ENCODE measurements around the gene SYT3. TPM values are rescaled to one million over a fixed set of nuclear protein-coding genes. Genes with fewer than 3 reads are reported as not detected.
A peak's percentile ranks its signal among the peaks of the same experiment; 100 is the strongest.

SYT3 gene
- total RNA-seq, 1 experiment from 2014 or later, result not detected

DNA sequence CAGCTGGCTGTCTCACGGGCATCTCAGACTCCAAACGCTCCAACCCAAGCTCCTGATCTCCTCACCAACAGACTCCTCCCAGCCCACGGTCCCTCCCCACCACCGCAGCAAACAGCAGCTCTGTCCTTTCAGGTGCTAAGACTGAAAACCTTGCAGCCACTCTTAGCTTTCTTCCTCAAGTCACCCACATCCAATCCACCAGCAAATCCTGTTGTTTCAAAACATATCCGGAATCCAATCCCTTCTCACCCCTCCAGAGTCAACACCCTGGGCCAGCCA, 30.4 kb upstream of the SYT3 start:
- POLR2A ChIA-PET, result interaction anchor here (0.6 kb wide), 1 partner anchor 112 kb away, joined by 7 read pairs; no protein-coding TSS in a partner anchor
- ATAC-seq, result 0 out of 2 replicates have a peak, but pooled peaks have one; percentile 45
- in situ Hi-C loops (cut with HindIII; ENCODE audit: low pct_unique_long_range_greater_than_20kb, low sequenced_read_pairs) (no loop called here), intact Hi-C loops (cut with micrococcal nuclease; ENCODE audit: unreplicated experiment) (no loop called here)
- no peak for DNase-seq (ENCODE audit: low read depth, low spot score)
- no peak overlapping the region for H3K27ac ChIP-seq (ENCODE audit: low read length)
- H3K27me3 ChIP-seq (ENCODE audit: control insufficient read depth, insufficient read depth, low read length), result no peaks in the 10 kb centered on the region
- CTCF ChIA-PET, result no interaction called here
- H3K9me3 ChIP-seq (ENCODE audit: control insufficient read depth, insufficient read depth, low read depth, low read length), result no peaks in the 10 kb centered on the region
- no peak overlapping the region for H3K4me3 ChIP-seq (ENCODE audit: low read depth in 2 of 2, low read length in 2 of 2)
- no peaks in the 10 kb centered on the region for H3K36me3 ChIP-seq (ENCODE audit: control insufficient read depth, insufficient read depth, low read length)
- H3K4me1 ChIP-seq (ENCODE audit: control insufficient read depth, insufficient read depth, low read length), result no peaks in the 10 kb centered on the region
- TF ChIP-seq, protein P1, sequence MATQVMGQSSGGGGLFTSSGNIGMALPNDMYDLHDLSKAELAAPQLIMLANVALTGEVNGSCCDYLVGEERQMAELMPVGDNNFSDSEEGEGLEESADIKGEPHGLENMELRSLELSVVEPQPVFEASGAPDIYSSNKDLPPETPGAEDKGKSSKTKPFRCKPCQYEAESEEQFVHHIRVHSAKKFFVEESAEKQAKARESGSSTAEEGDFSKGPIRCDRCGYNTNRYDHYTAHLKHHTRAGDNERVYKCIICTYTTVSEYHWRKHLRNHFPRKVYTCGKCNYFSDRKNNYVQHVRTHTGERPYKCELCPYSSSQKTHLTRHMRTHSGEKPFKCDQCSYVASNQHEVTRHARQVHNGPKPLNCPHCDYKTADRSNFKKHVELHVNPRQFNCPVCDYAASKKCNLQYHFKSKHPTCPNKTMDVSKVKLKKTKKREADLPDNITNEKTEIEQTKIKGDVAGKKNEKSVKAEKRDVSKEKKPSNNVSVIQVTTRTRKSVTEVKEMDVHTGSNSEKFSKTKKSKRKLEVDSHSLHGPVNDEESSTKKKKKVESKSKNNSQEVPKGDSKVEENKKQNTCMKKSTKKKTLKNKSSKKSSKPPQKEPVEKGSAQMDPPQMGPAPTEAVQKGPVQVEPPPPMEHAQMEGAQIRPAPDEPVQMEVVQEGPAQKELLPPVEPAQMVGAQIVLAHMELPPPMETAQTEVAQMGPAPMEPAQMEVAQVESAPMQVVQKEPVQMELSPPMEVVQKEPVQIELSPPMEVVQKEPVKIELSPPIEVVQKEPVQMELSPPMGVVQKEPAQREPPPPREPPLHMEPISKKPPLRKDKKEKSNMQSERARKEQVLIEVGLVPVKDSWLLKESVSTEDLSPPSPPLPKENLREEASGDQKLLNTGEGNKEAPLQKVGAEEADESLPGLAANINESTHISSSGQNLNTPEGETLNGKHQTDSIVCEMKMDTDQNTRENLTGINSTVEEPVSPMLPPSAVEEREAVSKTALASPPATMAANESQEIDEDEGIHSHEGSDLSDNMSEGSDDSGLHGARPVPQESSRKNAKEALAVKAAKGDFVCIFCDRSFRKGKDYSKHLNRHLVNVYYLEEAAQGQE (IDR thresholded peaks at IDR 0.05; ENCODE audit: insufficient read depth in 1 of 2, low read depth in 2 of 2, low read length in 1 of 2), result no peak
- TF ChIP-seq SIN3A (IDR thresholded peaks at IDR 0.05; ENCODE audit: borderline replicate concordance, insufficient read depth, low read depth, low read length) (no peak), POLR2AphosphoS5 (IDR thresholded peaks at IDR 0.05; ENCODE audit: low read depth, low read length) (no peak), TCF7L2 (IDR thresholded peaks at IDR 0.05; ENCODE audit: low read depth, low read length) (no peak)
- TF ChIP-seq, protein P2, sequence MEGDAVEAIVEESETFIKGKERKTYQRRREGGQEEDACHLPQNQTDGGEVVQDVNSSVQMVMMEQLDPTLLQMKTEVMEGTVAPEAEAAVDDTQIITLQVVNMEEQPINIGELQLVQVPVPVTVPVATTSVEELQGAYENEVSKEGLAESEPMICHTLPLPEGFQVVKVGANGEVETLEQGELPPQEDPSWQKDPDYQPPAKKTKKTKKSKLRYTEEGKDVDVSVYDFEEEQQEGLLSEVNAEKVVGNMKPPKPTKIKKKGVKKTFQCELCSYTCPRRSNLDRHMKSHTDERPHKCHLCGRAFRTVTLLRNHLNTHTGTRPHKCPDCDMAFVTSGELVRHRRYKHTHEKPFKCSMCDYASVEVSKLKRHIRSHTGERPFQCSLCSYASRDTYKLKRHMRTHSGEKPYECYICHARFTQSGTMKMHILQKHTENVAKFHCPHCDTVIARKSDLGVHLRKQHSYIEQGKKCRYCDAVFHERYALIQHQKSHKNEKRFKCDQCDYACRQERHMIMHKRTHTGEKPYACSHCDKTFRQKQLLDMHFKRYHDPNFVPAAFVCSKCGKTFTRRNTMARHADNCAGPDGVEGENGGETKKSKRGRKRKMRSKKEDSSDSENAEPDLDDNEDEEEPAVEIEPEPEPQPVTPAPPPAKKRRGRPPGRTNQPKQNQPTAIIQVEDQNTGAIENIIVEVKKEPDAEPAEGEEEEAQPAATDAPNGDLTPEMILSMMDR (IDR thresholded peaks at IDR 0.05), result no peak
- BruUV-seq (replicated peaks), result no TSS peak

DNA sequence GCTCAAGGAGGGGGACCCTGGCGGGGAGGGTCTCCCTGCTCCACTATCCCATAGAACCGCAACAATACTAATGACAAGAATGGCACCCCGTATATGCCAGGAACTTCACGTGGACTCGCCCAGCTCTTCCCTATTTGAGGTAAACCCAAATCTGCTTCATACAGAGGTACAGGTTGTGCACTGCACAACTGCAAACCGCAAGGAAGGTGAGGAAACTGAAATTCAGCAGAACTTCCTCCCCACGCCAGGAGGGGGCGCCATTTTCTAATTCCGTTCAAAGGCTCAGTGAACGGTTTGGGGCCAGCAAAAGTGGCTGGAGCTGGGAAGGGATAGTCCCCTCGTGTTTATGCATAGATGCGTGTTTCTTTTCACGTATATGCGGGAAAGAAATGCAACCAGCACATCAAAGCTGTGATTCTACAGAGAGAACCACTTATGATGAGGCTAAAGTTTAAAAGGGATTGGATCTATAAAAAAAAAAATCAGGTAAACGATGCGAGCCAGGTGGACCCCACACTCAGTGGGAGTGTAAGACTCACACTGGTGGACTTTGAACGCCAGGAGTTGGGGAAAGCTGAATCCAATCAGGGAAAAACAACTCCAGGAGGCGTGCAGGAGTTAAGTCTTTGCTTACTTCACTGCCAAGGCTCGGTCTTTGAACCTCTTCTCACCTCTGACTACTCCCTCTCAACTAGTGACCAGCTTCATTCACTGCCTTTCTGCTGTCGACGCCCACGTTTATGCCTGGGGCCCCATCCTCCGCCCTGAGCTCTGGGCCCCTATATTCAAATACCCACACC, 29.8 kb upstream of the SYT3 start:
- Histone ChIP-seq H3K27me3 (ENCODE audit: control insufficient read depth, insufficient read depth, low read length) (no peaks in the 10 kb centered on the region), H3K36me3 (ENCODE audit: control insufficient read depth, insufficient read depth, low read length) (no peaks in the 10 kb centered on the region), H3K27ac (ENCODE audit: low read length) (no peak overlapping the region), H3K4me1 (ENCODE audit: control insufficient read depth, insufficient read depth, low read length) (no peaks in the 10 kb centered on the region), H3K4me3 (ENCODE audit: low read depth in 2 of 2, low read length in 2 of 2) (no peak overlapping the region), H3K9me3 (ENCODE audit: control insufficient read depth, insufficient read depth, low read depth, low read length) (no peaks in the 10 kb centered on the region)
- CTCF ChIA-PET, result no interaction called here
- no TSS peak for BruUV-seq (replicated peaks)
- intact Hi-C loops (cut with micrococcal nuclease; ENCODE audit: unreplicated experiment) (no loop called here), in situ Hi-C loops (cut with HindIII; ENCODE audit: low pct_unique_long_range_greater_than_20kb, low sequenced_read_pairs) (no loop called here)
- TF ChIP-seq POLR2AphosphoS5 (IDR thresholded peaks at IDR 0.05; ENCODE audit: low read depth, low read length), result no peak
- TF ChIP-seq, protein P2 (IDR thresholded peaks at IDR 0.05), result peak; percentile 83
- POLR2A ChIA-PET, result no interaction called here
- peak; percentile 35; the same call in 1 of the 2 replicates for ATAC-seq
- no peak for DNase-seq (ENCODE audit: low read depth, low spot score)
